Fibroblast of peridontal ligament (primary cell): ENCODE data around the gene COL4A2.

Source experiments
- DNase-seq: peaks from one replicate; pipeline ENCODE4 v3.0.0-alpha.2; 2010; ENCODE audit errors: extremely low read depth

COL4A2 gene

DNA sequence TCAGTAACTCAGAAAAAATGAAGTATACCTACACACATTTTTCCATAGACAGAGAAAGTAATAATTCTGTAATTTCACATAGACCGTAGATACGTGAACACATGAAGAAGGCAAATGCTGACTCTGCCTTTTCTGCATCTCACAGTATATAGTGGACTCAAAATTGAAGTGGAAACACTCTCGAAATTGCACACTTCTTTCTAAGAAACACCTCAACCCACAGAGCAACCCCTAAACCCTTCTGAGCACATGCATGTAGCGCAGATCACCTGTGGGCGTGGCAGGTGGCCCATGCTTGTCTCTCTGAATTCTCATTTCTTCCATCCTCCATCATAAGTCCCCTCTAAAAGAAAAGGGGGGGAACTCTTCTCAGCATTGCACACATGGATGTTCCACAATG is 34.9 kb upstream of the COL4A2 start:
- DNase-seq = no peak

DNA sequence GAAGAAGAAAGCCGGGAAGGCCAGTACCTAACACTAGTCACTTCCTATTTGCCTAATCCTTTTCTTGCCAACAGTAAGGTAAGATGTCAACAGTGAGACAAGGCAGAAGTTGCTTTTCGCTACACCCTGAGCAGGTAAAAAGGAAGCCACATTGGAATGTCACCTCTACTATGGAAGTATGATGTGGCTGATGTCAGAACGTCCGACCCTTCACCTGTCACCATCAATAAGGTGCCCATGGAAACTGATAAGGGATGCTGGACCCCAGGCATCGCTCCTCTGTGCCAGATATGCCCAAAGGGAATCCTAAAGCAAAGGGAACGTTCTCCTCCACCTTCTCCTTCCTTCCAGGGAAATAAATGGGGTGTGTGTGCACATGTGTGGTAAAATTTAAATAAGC is 34.4 kb upstream of the COL4A2 start:
- no peak for DNase-seq

DNA sequence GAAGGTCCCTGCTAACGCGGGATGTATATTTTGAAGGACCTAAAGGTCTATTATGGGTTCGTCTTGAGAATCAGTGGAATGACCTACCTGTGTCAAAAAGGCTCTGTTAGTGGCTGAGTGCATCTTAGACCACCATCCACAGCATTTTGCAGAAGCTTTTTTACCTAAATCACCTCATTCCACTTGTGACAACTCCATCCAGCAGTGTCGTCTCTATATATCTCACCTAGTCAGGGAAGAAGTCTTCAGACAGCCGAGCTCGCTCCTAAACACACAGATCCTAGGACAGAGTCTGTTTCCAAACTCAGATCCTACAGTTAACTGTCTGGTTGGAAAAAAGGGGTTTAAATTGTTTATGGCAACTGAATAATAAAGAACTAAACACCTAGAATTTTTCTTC is 33.8 kb upstream of the COL4A2 start:
- DNase-seq = no peak

DNA sequence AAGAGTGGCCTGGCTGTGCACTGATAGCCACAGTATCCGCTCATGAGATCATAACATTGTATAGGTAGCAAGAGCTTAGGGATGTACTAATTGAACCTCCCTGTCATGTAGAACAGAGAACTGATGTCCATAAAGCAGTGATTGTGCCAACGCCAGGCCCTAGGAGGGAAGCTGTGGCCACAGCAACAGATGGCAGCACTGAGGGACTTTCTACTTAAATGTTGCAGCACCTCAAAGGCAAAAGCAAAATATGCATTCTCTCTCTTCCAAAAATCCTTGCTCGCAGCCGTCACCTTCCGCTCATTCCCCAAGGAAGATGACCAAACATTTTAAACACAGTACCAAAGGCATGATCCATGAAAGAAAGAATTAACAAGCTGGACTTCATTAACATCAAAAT is 32.4 kb upstream of the COL4A2 start:
- no peak for DNase-seq

DNA sequence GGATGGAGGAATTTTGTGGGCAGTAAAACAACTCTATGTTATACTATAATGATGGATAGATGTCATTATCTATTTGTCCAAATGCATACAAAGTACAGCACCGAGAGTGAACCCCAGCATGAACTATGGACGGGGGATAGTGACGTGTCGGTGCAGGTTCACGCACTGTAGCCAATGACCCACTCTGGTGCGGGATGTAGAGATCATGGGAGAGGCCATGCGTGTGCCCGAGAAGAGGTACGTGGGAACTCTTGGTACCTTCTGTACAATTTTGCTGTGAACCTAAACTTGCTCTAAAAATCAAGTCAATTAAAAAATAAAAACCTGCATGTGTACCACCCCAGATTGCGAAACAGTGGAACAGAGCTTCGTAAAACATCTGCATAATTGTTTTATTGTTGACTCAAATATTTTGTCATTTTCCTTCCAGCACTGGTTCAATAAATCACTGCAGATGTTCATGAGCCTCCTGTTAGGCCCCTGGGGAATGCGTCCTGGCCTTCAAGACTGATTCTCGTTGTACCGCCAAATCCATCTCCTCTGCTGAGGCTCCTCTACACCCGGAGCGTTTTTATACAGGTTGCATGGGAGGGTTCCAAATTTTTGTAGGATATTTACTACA is 31.0 kb upstream of the COL4A2 start:
- DNase-seq = no peak

DNA sequence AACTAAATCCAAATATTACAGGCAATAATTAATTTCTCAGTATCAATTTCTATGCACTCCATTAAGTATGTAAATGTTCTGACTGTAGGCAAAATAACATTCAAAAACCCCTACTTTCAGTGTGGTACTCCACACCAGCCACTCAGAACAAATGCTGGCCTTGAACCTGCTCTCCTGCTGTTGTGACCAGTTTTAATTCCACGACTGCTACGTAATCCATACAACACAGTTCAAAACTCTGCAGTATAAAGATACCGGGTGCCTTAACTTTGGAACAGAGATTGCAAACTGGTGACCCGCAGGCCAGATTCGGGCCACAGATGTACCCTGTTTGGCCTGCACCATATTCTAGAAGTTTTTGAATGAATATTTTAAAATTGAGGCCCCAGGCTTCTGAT is 30.5 kb upstream of the COL4A2 start:
- DNase-seq = no peak

DNA sequence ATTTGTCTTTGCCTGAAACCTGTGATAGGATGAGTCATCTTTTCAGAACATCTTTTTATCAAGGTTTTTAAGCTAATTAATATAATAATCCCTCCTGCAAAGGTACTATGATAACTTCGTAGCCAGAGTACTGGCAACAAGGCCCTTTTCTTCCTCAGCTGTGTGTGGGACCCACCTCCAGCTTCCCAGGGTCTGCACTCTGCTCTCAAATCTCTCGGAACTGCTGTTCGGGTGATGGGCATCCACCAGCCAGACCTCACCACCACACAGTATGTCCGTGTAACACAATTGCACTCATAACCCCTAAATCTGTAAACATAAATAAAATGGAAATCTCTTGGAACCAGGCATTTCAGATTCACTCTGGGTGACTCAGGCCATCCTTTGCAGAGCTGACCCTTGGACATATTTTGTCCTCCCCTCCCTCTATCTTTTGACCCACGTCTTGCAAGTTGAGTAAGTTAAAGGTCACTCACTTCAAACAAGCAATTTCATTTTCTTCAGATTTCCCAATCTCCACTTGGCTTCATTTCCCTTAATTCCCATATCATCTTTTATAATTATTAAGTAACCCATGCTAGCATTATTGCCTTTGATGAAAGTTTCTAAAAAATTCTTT is 29.6 kb upstream of the COL4A2 start:
- no peak for DNase-seq

DNA sequence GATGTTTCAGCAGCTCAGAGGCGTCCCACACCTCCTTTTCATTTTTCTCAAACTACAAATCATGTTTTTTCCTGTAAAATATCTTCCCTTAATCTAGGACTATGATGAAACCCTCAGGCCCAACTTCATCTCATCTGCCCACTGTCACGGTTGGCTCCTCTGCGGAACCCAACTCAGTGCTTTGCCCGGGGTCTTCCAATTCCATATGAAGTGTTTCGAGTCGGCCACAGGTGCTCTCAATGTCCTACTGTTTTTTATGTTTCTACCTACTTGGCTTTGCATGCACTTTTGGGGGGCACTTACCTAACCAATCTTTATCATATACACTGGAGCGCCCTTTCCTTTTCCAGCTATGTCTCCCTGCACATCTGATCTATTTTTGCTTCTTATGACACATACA is 28.2 kb upstream of the COL4A2 start:
- no peak for DNase-seq

DNA sequence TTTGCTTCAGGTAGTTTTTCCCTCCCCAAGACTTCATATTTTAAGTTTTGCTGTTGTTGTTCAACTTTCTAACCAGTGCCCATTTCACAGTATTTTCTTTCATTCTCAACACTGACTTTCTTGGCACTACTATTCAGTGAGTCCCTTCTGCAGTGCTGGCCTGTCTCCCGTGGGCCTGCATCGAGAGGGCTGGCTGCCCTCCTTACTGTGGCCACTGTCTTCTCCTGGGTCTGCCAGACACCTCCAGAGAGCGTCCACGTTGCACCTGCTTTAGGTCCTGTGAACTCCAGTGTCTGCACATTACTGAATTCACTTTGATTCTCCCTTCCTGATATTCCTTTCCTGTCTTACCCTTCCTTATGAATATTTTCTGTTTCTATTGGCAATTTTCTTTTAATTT is 27.4 kb upstream of the COL4A2 start:
- DNase-seq = no peak

DNA sequence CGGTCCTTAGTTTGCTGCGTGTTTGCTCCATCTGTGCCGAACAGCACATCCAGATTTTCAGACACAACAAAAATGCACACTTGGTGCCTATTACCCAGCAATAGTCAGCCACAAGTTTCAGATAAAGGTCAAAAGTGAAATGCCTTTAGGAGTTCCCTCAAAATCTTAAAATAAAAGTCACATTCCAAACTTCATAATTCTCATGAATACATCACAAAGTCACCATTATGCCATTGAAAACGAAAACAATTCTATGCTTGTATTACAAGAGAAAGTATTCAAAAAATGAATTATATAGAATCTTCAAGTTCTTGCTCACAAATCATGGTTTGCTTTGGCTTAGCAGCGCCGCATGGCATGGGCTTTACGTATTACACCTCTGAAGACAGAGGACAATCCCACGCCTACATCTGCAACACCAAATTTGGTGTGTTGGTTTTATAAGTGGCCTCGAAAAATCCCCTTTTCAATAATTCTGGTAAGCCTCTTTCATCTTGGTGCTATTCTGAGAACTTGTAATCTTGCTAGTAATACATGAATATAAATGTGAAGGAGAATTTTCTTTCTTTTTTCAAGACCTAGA is 26.8 kb upstream of the COL4A2 start:
- DNase-seq = no peak

DNA sequence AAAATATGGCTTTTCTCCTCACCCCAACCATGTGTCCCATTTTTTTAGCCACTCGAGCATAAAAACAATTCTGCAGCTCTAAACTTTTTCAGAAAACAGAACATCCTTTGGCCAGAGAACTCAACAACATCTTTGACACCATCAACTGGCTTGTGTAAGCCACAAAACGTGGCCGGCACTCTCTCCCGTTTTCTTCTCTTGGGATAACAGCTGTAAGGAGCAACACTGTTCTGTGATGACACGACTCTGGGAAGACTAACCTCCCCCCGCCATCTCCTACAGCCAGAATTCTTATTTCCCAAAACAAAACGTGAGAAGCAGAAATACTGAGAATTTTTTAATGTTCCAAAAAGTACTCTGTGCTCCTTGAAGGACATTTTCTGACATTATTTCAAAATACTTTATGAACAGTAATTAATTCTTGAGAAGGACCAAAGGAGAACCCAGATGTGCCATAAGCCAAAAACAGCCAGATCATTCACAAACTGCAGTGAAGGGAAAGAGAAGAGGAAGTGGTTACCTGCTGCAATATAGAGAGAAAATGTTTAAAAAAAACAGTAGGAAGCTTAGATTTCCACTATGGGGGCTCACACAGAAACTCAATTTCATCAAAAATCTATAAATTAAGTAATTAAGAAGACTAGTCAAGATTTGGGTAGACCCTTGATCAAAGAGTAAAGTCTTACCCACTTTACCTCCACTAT is 25.9 kb upstream of the COL4A2 start:
- DNase-seq = no peak

DNA sequence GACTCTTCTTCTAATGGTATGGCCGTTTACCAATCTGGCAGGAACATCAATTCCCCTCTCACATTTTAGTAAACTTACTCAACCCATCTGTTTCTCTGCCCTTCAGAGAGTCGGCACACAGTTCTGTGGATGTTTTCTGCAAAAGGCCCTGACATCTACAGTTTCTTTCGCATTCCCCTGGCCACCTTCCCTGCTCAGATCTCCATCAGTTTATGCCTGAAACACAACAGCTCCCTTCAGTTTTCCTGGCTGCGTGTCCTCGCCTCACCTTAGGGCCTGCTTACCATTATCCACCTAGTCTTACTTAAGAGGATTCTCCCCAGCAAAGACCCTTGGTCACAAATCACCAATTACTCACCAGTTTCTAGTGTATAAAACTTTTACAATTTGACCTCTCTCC is 25.3 kb upstream of the COL4A2 start:
- DNase-seq = no peak

DNA sequence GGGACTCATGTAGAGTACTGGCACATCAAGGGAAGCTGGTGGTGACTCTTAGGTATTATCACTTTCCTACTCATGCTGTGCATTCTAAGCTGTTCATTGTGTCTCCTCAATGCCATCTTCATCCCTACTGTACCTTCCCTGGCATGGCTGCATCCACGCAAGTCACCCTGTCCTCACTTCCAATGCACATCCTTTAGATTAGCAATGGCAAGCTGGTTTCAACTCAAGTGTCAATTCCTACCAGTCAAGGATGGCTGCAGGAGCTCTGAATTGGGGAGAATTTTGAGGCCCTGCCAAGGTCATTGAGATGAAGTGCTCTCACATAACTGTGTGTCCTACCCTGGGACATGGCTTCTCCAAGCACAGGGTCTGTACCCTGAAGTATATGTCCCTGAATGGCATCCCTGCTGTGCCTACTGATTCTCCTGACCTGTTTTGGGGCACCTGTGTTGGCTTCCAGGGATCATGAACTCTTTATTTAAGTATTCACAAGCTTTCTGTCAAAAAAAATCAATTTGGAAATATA is 24.7 kb upstream of the COL4A2 start:
- no peak for DNase-seq

DNA sequence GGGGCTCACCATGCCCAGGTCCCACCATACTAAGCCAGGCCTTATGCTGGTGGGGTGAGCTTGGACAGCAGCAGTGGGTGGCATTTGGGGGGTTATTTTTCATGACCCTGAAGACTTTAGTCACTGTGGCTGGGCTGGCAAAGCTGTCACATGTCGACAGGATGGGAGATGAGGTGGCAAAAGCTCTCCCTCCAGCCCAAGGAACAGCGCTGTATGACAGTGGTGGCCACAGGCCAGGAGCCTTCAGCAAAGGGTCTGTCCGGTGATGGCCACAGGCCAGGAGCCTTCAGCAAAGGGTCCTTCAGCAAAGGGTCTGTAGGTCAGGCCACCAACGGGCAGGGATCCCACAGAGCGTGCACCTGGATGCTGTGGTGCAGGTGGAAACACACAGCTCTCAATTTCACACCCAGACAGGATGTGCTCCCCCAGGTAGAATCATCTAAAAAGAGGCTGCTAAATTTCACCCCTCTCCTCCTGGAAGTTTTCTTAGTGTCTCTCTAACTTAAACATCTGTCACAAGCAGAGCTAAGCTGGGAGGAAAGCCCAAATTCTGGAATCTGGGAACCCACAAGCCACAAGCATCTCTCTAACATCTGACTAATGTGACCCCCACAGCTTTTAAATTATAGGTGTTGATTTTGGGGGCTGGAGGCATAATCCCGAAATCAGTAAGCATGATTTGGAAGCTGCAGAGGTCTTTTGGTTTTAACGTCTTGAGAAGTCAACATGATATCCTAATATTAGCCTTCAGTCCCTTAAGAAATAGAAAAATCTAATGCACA is 23.2 kb upstream of the COL4A2 start:
- peak; percentile 88 for DNase-seq

DNA sequence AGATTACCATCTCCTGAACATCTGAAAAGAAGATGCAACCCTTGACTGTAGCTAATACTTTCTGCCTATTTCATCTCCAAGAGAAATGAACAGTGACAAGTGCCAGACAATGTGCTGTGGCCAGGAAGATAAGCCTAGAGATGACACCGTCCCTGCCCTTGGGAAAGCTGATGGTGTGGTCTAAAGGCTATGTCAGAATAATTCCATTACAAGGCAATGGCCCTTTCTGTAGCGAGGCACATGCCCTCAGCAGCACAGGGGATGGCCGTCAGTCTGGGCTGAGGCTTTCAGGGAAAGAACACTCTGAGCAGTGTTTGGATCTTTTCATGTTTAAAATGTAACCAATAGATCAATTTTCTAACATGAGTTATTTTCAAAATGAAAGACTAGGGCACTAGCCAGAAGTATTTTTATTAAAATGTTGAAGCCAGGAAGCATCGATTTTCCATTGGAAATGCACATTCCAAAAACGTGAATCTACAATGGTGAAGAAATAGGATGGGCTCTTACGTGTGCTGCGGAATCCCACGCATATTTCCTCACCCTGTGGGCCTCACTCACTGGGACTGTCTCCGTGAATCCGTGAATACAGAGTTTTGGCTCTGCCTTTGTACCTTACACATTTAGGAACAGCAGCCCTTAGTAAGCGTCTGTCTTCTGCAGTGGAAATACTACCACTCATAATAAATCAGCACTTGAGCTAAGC is 22.2 kb upstream of the COL4A2 start:
- DNase-seq = no peak

DNA sequence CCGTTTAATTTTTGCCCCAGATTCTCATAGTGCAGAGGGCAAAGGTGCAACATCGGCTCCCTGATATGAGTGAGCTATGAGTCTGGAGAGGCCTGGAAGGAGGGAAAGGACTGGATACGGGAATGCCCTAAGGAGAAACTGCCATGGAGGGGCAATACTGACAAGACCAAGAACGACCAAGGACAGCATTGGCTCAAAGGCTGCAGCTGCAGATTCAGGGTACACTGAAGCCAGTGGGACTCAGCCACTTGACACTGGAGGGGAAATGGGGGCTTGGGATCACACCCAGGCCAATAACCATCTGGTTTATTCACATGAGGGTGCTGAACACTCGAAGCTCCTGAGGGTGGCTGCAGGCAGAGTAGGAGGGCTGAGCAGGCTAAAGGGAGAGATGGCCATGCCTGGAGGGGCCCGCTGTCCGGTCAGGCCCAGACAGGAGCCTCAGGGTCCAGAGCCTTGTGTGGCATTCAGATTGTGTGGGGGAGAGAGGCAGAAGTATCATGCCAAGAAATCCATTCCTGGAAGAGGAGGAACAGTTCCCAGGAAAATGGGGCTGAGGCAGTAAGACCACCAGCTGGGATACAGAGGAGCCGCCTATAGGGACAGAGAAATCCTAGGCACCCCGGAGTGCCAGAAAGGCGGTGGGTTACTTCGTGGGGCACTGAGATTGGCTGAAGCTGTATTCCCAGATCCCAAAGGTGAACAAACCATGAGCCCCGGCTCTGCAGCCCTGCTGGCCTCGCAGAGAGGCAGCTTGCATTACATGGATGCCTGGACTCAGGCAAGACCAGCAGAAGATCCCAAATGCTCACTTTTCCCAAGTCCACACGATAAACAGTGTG is 20.9 kb upstream of the COL4A2 start:
- DNase-seq = no peak

DNA sequence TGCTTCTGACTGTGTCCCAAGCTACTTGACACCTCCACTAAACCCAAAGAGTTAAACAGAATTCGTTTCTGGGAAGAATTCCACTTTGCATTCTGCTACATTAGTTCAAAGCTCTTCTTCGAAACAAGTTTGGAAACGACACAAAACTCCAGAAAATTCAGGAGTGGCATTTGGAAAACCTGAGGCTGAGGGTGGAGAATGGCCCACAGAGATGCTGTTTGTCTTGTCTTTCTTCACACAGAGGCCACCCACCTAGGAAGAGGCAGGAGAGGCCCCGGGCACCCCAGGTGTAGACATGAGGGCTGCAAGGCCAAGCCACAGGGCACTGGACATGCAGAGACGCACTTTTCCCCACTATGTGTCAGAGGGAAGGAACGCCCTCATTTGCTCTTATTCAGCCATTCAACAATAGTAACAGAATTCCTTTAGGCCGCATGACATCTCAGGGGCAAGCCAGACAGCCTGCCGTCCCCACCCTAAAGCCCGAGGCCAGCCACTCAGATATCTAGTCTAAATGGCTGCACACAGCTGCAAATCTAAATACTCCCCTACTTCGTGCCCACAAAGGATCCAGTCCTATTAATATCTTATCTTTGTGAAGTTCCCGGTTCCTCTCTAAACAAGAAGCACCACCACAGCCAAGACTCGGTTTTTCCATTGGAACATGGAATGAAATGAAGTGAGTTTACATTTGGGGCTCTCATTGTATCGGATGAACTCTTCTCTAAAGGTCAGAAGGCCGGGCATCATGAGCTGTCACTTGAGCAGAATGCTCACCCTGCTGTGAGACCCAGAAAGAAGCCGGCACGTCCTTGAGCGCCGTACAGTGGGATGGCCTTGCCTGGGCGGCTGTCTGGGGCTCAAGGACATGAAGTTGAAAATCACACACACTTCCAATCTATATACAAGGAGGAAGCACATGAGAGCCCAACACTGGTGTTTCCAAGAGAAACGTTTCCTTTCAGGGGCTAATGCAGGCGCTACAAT is 20.0 kb upstream of the COL4A2 start:
- no peak for DNase-seq

DNA sequence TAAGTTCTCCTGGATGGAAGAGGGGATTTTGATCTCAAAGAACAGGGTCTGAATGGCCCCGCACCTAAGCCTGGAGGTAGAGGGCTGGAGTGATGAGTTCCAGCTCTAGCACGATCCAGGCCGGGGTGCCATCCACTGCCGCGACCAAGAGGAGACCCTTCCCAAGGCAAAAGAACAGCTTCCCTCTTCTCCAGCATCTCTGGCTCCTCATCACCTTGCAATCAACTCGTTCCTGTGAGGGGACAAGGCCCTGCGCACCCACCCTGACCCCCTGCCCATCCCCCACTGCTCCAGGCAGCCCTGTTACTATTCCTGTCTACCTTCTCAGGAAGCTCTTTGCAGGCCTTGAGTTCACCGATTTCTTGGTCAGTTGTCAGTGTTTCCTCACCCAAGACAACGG is 17.9 kb upstream of the COL4A2 start:
- DNase-seq = no peak

DNA sequence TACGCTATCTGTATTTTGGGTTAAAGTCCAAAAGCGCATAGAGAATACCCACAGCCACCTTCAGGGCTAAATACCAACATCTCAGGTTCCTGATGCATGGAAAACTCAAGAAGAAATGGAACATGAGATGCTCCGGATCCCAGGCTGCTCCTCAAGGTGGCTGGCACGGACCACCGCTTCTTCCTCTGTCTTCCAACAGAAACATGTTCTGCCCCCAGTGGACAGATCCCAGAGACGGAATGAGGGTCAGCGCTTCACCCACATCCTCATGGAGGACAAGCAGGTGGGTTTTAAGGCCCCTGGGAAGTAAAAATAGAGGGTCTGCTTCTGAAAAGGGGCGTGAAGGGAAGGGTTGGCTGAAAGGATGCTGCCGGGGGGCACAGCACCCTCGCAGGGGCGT is 17.4 kb upstream of the COL4A2 start:
- DNase-seq = no peak
